Femur (tissue), 1 donor: ENCODE results near the gene ERC2.

Experiments used
- DNase-seq: peaks from one replicate; pipeline ENCODE4 v3.0.0-alpha.2; 2017

The ERC2 gene

GRCh38 chr3:55569033-55569599, 899.2 kb downstream of the ERC2 start:
- no peak for DNase-seq

GRCh38 chr3:55567615-55568014, 900.7 kb downstream of the ERC2 start:
- no peak for DNase-seq

DNA sequence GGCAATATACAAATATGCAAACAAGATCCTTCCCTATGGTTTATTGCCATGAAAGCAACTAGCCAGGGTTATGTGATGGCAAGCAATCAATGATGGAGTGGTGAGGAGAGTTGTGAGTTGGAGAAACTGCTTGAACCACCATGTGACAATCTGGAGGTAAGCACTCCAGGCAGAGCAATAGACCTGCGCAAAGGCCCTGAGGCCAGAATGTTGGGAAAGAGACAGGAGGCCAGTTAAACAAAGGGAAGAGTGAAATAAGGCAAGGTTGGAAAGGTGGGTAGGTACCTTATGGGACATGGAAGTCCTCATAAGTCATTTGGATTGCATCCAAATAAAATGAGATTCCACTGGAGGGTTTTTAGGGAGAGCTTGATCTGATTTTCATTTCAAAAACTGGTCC, 901.1 kb downstream of the ERC2 start:
- DNase-seq = no peak

DNA sequence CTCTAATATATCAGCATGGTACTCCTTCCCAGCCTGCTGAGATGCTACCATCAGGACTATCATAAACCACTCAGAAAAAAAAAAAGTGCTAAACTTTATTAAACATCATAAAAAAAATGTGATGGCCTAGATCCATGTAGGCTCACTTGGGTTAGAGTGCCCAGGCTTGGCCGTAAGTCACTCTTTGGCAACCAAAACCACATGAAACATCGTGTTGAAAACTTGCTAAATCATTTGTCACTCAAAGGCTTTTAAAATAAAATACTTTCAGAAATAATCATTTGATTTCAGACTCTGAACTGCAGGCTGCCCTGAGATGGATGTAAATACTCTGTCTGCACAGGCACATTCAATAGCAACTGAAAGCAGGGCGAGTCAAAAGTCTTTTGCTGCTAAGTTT, 902.7 kb downstream of the ERC2 start:
- no peak for DNase-seq

DNA sequence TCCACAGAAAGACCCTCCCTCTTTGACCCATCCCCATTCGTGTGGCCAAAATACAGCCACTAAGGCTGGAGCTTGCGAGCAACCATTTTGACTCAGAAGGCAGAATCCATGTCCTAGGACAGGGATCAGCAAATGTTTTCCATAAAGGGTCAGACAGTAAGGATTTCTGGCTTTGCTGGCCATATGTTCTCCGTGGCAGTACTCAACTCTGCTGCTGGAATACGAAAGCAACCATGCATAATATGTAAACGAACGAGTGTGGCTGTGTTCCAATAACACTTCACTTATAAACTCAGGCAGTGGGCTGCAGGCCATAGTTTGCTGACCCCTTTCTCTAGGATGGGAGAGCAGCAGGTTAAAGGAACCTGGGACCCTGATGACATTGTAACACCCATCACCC, 903.5 kb downstream of the ERC2 start:
- DNase-seq = no peak

DNA sequence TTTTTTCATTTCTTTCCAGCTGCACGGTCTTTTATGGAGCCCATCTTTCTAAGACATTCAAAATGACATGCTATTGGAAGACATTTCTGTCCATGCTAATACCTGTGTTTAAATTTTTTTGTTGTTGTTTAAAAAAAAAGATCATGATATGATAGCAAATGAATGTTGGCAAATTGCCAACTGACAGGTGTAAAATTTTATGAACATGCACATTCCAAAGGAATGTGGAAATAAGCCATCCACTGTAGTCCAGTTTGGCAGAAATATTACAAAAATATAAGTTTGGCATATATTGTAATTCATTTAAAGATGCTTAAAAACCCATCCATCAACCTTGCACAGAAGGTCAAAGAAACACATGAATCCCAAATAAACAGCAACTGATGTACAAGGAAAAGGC, 905.6 kb downstream of the ERC2 start:
- DNase-seq = no peak

DNA sequence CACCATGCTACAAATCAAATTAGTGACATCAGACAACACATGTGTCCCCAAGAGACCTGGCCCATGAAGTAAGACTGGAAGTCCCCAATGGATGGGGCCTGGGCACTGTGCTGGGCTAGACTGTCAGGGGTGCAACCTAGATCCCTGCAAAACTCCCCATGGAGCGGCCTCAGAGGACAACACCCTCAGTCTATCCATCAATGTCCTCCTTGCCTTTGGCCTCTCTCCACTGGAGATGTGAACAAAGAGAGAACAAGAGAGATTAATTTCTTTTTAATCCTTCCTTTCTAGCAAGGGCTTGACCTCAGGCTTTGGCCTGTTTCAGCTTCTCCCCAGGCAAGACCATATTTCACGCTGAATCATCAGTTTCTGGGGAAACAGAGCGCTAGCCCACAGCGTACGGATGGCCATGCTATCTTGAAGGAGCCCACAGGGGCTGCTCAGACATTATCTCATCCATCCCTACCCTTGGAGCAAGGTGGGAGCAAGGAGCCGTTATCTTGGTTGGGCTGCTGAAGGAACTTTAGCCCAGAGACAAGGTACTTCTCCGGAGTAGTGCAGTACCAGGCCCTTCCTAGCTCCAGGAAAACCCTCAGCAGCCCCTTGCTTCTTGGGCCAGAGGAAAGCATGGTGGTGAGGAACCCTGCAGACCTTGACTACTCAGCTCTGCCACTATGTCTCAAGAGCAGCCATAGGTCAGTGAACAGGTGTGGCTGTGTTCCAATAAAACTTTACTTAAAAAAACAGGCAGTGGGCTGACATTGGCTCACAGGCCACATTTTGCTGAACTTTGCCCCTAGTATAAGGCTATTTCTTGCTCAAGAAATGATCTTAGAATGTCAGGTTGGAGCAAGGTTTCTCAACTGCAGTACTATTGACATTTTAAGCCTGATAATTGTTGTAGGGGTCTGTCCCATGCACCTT, 908.5 kb downstream of the ERC2 start:
- DNase-seq = no peak

DNA sequence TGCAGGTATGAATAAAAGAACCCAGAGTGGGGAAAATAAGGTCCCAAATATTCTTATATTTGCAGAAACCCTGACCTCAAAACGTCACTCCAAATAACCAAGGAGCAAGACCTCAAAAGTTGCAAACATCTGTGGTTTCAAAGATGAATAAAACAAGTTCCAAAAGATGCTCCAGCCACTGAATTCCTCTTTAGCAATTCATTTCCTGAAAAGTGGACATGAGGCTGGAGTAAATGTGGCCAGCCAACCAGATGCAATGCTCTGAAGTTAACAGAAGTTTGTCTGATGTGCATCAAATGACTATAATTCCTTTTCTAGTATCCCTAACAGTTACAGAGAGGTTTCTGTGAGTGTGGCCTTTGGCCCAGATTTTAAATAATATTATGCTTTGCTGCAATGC, 910.0 kb downstream of the ERC2 start:
- no peak for DNase-seq

DNA sequence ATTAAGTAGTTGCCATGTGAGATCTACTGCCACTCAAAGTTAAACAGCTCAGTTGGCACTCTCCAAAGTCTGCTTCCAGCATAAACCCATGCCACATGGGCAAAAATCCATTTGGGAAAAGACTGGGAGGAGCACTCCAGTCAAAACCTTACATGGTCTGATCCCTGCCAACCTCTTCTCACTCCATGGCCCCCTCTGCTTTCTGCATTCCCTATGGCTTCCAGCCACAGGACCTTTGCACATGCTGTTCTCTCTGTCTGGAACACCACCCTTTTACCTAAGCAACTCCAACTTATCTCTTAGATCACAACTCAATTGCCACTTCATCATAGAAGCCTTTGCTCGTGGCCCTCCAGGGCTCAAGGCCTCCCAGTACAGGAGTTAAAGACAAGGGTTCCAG, 910.7 kb downstream of the ERC2 start:
- no peak for DNase-seq

DNA sequence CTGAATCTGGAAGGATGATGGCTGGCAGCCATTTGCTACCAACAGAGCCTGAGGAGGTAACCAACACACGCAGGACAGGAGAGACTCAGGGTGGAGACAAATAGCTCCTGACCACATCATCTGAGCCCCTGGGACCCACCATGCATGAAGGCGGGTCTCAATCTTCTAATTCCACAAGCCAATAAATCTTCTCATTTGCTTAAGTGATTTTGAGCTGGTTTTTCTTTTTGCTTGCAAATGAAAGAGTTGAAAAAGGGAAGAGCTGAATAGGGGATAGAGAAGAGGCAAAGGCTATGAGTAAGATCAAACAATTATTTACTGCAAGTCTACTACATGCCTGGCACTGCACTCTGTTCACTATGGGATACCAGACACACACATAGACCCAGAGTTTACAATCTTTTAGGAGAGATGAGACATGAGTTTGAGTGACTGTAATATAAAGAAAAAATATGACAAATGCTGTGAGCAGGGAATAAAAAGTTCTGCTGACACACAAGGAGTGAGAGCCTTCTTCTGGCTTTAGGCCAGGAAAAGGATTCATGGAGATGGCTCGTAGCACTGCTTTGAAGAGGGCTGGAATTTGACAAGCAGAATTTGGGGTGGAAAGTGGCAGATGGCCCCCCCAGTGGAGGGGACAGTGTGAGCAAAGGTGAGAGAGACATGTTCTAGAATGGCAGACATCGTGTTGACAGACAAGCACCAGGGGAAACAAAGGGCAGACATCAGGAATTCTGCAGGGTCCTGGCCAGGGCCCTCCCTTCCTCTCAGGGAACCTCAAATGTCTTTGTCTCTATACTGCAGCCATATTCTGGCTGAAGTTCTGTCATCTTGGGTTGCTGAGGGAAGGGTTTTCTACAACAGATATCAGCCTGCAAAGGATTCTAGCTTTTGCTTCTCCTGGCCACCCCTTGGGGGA, 911.4 kb downstream of the ERC2 start:
- DNase-seq = no peak

DNA sequence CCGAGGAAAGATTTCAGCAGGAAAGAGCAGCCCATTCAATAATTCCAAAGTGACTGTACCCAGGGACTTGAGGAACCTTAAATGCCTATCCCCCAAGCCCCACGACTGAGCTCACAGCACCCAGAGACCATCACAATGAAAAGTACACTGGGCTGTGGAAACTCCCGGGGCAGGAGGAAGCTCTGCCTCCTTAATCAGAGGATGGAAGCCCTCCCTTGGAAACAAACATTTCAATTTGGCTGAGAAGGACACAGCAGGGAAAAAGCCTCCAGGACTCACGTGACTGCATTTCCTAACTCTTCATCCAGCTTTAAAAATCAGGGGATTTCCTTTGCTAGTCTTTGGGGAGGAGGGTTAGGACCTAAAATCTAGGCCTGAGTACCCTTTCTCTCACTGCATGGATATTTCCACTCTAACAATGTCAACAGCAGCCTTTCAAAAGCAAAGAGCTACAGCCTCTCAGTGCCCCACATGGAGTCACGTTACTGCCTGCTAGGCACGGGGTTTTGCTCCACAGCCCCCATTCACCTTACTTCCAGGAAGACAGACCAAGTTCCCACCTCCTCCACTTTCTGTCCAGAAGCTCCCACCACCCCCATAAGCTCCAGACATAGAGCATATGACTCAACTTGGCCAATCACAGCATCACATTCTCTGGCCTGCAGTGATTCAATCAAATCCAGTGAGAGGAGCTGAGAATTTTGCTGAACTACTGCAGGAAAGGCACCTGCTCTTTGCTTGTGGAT, 912.2 kb downstream of the ERC2 start:
- DNase-seq = no peak

DNA sequence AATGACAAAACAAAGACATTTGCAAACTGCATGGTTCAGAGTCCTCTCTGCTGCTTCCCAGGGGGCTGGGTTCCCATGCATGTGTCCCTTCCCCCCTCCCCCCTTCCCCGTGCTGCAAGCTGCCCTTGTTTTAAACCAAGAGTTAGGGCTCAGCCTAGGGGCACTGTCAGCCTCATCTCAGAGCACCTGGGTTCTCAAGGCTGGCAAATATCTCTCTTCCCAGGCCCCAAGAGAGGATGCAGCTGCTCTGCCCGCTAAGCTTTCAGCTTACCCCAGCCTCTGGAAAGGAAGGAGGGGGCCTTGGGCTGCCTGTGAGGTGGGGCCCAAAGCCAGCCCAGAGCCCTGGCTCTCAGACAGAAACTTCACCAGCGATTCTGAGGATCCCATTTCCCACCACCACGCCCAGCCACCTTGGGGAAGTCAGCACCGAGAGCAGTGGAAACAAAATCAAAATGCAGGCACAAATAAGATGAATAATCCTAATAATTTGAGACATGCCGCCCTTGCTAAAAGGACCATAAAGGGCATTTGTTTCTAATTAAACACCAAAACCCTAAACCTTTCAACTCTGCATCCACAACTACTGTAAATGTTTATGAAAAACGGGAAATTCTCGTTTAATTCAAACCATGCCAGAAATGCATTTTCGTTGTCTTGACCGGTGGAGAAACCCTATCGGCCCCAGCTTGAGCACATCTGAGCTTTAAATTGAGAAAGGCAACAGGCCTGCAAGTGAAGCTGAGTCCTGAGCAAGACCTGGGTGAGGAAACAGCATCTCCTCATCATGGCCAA, 913.4 kb downstream of the ERC2 start:
- peak; percentile 53 for DNase-seq

DNA sequence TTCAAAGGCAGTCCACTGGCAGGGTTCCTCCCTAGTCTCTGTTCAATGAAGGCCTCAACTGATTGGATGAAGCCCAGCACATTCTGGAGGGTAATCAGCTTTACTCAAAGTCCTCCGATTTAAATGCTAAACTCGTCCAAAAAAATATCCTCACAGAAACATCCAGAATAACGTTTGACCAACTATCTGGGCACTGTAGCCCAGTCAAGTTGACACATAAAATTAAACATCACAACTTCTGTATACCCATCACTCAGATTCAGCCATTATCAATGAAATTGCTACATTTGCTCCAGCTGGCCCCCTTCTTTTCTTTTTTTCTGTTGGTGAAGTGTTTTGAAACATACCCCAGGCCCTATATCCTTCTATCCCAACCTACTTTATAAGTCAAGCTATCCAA, 916.6 kb downstream of the ERC2 start:
- DNase-seq = no peak

DNA sequence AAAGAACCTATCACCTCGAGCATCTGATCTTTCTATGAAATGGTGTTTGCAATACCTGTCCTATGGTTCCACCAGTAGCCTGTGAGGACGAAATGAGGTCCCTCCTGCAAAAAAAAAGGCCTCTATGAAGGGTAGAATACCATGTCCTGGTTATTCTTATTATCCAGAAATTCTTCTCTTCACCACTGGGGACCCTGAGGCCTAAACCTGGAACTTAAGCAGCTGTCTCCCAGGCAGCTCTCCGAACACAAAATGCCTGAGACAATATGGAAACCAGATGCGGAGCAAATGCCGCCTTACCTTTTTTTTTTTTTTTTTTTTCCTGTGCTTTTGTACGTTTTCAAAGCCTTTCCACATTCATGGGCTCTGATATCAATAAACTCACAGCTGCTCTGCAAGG, 919.1 kb downstream of the ERC2 start:
- DNase-seq = no peak

DNA sequence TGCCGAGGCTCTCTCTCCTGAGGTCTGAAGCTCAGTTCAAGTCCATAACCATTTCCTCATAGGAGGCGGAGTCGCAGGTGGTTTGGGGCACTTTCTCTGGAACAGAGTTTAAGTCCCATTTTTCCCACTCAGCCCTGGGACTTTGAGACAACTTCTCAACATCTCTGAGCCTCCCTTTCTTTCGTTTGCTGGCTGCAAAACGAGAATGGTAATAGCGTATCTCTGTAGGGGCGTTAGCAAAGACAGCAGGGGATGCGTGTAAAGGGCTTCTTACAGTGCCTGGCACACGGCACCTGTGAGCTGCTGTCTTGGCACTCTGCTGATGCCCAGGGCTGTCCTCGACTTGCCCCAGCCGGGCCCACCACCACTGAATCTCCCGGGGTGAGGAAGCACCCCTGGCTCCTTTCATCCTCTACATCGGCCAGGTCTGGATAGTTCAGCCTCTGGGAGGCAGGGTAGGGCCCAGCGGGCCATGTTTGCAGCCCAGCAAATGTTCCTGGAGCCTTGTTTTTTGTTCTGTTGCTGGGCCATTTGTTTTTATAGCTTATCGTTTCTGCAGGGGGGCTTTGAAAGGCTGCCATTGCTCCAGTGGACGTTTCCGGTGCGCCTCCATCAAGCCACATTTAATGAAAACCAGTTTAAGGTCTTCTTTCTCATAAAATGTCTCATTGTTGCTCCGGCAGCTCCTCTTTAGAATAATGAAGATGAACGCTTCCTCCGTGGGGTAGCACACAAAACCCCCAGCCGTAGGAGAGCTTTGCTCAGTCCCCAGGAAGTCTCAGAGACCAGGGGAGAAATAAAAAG, 921.2 kb downstream of the ERC2 start:
- no peak for DNase-seq

DNA sequence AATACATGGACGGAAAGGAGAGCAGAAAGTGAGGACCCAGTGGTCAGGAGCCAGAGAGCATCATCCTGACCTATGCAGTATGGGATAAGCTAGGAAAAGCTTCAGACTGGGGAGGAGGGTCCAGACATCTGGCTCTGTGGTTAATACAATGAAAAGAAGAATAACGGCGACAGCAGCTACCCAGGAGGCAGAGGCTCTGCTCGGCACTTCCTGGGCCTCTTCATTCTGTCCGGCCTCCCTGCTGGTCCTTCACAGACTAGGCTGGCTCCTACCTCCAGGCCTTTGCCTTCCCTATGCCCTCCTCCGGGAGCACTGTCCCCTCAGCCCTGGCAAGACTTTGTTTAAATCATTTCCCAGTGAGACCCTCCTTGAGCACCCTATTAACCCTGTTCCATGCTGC, 922.3 kb downstream of the ERC2 start:
- no peak for DNase-seq

DNA sequence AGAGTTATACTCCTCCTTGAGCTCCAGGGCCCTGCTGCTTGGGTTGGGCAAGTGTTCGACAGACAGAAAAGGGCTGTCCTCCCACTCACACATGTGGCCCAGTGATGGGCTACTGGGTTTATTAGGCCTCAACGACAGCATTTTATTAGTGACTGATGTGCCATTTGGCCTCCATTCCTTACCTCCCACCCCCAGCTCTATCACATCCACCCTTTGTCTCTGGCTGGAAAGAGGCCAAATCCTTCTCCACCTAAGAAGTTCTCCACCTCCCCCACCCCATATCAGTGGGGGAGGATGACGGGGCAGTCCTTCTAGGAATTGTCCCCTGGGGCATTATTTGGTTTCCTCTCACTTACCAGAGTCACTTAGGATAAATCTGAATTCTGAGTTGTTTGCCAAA, 924.0 kb downstream of the ERC2 start:
- no peak for DNase-seq

DNA sequence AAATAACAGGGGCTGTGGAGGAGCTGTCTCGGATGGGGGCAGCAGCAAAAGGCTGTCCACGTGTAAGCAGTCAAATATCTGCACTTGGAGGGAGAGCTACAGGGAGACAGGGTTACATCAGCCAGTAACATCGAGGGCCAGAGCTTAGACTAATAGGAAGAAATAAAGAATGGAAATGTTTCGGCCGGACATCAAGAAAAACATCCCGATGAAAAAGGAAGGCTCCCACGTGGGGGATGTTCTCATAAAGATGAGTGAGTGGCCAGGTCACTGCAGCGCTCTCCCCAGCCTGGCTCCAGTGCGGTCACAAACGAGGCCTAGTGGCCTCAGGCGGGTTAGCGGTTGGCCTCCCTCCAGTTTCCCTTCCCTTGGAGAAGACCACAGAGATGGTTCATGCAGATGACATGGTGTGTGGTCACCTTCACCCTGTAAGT, 925.1 kb downstream of the ERC2 start:
- no peak for DNase-seq

GRCh38 chr3:55541456-55541855, 926.8 kb downstream of the ERC2 start:
- DNase-seq = no peak

DNA sequence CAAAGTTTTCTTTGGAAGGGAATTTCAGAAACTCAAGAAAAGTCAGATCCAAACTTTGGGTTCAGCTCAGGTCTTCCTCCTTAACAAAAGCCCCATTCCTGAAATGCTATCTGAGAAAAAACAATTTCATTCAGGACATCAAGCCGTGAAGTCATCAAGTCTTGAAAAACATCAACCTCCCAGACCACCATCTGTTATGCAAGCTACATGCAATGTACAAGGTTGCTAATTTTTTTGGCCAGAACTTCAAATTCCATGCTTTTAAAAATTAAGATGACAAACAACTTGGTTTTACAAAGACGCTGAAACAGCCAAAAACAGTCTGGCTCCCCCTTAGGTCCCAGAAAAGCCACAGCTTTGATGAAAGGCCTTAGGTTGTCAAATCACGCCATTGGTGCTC, 927.3 kb downstream of the ERC2 start:
- no peak for DNase-seq

DNA sequence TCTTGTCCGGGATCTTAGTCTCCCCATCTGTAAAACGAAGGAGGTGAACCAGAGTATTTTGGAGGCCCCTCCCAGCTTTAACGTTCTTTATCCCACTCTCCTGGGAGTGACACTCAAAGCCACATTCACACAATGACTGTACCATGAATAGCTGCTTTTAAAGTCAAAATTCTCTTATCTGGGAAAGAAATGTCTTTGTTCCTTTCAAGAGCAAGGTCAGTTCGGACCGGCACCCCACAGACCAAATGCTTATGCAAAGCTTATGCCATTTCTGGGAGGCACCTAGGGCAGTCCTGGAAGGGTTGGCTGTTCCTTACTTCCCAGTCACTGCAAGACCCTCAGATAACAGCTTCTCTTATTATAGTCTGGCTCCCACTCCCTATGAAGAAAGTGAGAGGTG, 927.7 kb downstream of the ERC2 start:
- no peak for DNase-seq
